ENCODE data around the gene SMG5.
"Not testable (repeated sequence)": the region's sequence is repeated elsewhere in the genome, so short reads cannot be mapped to it uniquely, and the experiment has no call there.

The SMG5 gene

GRCh38 chr1:156282479-156283222, at the start of gene SMG5:
Gene SMG5, minus strand, starts transcription at chr1:156282825. Its CDS starts 145 bp downstream, at chr1:156282680.
- peak; percentile 95 for DNase-seq (ENCODE audit: low read depth)

GRCh38 chr1:156323179-156323578, 40.6 kb upstream of the SMG5 start:
- not testable (repeated sequence) for DNase-seq (ENCODE audit: low read depth)

- DNase-seq (ENCODE audit: low read depth) = no peak
Observed at GRCh38 chr1:156320560-156320959, 37.9 kb upstream of the SMG5 start.

- DNase-seq (ENCODE audit: low read depth) = no peak
Observed at GRCh38 chr1:156319664-156320063, 37.0 kb upstream of the SMG5 start.

- DNase-seq (ENCODE audit: low read depth) = no peak
Observed at GRCh38 chr1:156316909-156317308, 34.3 kb upstream of the SMG5 start.

- DNase-seq (ENCODE audit: low read depth) = no peak
Observed at GRCh38 chr1:156310962-156311361, 28.3 kb upstream of the SMG5 start.

GRCh38 chr1:156308078-156308477, 25.5 kb upstream of the SMG5 start:
- no peak for DNase-seq (ENCODE audit: low read depth)

- DNase-seq (ENCODE audit: low read depth) = no peak
Observed at GRCh38 chr1:156305215-156305614, 22.6 kb upstream of the SMG5 start.

GRCh38 chr1:156303241-156303640, 20.6 kb upstream of the SMG5 start:
- DNase-seq (ENCODE audit: low read depth) = no peak

GRCh38 chr1:156298852-156299357, 16.3 kb upstream of the SMG5 start, which contains the start of gene VHLL:
Gene VHLL, minus strand, starts transcription at chr1:156299307. Its CDS starts 118 bp downstream, at chr1:156299189.
- DNase-seq (ENCODE audit: low read depth) = no peak

GRCh38 chr1:156295391-156295947, 12.8 kb upstream of the SMG5 start, which contains the start of gene GLMP:
Gene GLMP, minus strand, starts transcription at chr1:156295679. Its CDS starts 34 bp downstream, at chr1:156295645.
- DNase-seq (ENCODE audit: low read depth) = no peak

- no peak for DNase-seq (ENCODE audit: low read depth)
Observed at GRCh38 chr1:156293895-156294294, 11.3 kb upstream of the SMG5 start.

GRCh38 chr1:156293098-156293434, 10.4 kb upstream of the SMG5 start:
- DNase-seq (ENCODE audit: low read depth) = no peak

- no peak for DNase-seq (ENCODE audit: low read depth)
Observed at GRCh38 chr1:156291226-156292061, 8.8 kb upstream of the SMG5 start.

GRCh38 chr1:156289857-156290256, 7.2 kb upstream of the SMG5 start:
- no peak for DNase-seq (ENCODE audit: low read depth)

GRCh38 chr1:156286061-156286460, 3.4 kb upstream of the SMG5 start:
- no peak for DNase-seq (ENCODE audit: low read depth)

GRCh38 chr1:156285437-156285836, 2.8 kb upstream of the SMG5 start:
- DNase-seq (ENCODE audit: low read depth) = no peak

GRCh38 chr1:156284757-156285156, 2.1 kb upstream of the SMG5 start:
- no peak for DNase-seq (ENCODE audit: low read depth)

GRCh38 chr1:156284112-156284511, 1.5 kb upstream of the SMG5 start, which contains the start of gene TMEM79:
Gene TMEM79, plus strand, starts transcription at chr1:156284325. Its CDS starts 902 bp downstream, at chr1:156285227.
- DNase-seq (ENCODE audit: low read depth) = no peak

- DNase-seq (ENCODE audit: low read depth) = no peak
Observed at GRCh38 chr1:156283521-156283920, 896 bp upstream of the SMG5 start.

- no peak for DNase-seq (ENCODE audit: low read depth)
Observed at GRCh38 chr1:156281693-156282478, 739 bp downstream of the SMG5 start.

- DNase-seq (ENCODE audit: low read depth) = no peak
Observed at GRCh38 chr1:156281281-156281680, 1.3 kb downstream of the SMG5 start.

Data from non-pigmented ciliary epithelial cell (primary cell).